NK-92 (cell line): ENCODE results near the gene ZNF524.
"Not testable (repeated sequence)": the region's sequence is repeated elsewhere in the genome, so short reads cannot be mapped to it uniquely, and the experiment has no call there.

Source experiments
- DNase-seq: peaks from one replicate; lab custom pipeline; 2025; ENCODE audit not compliant: unreplicated experiment; lab: John Stamatoyannopoulos, UW

The ZNF524 gene

DNA sequence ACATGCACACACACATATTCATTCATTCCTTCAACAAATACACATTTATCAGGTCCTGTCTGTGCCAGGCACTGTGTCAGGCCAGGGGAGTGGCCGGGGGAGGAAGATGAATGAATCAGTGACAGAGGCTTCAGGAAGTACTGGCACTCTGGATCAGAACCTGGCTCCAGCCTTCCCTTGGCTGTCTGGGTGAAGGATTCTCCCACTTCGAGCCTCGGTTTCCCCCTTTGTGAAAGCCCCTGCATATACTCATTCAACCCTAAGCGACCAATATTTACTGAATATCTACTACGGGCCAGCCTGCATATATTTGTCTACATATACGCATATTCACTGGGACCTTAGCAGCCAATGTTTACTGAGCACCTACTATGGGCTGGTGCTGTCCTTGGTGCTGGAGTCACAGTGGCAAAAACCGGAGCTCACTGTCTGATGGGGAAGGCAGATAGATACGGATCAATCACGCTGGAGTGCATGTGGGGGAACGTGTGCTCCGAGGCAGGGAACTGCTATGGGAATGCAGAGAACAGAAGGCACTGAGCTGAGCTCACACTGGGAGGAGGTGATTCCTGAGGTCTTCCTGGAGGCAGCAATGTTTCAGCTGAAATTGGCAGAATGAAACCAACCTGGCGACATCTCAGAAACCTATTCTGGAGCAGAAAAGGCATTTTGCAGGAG is 18.8 kb upstream of the ZNF524 start:
- no peak for DNase-seq

DNA sequence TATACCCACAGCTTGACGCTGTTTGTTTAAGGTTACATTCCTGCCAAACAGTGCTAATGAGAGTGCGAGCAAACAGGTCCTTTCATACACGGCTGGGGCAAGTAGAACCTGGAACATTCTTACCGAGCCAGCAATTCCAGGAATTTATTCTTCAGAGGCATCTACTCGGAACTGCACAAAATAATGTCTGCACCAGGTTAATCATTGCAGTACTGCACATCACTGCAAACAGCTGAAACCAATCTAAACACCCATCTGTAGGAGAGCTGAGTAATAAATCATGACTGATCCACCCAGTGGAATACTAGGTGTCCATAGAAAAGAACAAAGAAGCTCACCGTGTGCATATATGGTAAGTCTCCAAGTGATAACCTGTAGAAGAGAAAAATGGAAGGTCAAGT is 18.3 kb upstream of the ZNF524 start:
- DNase-seq, result no peak

DNA sequence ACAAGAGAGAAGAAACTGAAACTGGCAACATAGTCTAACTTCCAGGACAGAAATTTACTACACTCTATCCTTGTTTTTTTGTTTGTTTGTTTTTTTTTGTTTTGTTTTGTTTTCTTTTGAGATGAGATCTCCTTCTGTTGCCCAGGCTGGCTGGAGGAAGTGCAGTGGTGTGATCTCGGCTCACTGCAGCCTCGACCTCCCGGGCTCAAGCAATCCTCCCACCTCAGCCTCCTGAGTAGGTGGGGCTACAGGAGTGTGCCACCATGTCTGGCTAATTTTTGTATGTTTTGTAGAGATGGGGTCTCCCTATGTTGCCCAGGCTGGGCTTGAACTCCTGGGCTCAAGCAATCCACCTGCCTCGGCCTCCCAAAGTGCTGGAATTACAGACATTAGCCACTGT is 17.8 kb upstream of the ZNF524 start:
- DNase-seq, result not testable (repeated sequence)

DNA sequence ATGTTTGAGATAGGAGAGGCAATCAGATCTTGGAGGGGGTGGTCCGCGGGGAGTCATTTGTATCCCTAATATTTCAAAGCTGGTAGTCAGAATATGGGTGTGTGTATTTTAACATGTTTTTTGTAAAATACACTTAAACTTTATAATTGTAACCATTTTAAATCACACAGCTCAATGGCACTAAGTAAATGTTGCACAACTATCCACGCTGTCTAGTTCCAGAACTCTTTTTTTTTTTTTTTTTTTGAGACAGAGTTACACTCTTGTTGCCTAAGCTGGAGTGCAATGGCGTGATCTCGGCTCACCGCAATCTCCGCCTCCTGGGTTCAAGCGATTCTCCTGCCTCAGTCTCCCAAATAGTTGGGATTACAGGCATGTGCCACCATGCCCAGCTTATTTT is 16.2 kb upstream of the ZNF524 start:
- DNase-seq, result not testable (repeated sequence)

DNA sequence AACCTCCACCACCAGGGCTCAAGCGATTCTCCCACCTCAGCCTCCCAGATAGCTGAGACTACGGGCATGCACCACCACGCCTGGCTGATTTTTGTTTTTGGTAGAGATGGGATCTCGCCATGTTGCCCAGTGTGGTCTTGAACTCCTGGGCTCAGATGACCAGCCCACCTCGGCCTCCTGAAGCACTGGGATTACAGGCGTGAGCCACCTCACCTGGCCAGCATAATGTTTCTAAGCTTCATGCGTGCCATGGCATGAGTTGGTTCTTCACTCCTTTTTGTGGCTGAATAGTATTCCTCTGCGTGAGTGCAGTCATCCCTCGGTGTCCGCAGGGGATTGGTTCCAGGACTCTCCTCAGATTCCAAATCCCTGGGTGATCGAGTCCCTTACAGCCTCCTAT is 15.2 kb upstream of the ZNF524 start:
- no peak for DNase-seq

DNA sequence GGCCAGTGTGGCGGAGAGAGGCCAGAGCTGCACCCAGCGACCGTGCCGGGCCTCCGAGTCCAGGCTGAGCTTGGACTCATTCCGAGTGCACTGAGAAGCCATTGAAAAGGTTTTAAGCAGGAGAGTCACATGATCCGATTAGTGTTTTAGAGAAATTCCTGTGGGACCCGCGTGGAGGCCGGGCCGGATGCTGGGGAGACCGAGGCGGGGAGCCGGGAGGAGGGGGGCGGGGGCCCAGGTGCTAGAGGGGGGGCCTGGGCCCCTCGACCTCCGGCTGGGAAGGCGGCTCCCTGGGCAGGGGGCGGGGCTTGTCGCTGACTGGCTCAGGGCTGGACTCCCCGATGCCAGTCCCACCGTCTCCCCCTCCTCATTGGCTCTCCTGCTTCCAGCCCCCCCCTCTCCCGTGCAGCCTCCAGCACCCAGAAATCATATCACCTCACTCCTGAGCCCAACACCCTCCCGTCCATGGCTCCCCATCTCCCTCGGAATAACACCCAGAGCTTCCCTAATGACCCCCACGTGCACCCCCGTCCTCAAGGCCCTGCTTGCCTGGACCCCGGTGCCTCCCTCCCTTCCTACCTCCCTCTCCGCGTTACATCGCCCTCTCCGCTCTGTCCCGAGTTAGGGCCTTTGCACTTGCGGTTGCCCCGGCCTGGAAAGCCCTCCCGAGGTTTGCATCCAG is 14.3 kb upstream of the ZNF524 start:
- DNase-seq, result no peak

DNA sequence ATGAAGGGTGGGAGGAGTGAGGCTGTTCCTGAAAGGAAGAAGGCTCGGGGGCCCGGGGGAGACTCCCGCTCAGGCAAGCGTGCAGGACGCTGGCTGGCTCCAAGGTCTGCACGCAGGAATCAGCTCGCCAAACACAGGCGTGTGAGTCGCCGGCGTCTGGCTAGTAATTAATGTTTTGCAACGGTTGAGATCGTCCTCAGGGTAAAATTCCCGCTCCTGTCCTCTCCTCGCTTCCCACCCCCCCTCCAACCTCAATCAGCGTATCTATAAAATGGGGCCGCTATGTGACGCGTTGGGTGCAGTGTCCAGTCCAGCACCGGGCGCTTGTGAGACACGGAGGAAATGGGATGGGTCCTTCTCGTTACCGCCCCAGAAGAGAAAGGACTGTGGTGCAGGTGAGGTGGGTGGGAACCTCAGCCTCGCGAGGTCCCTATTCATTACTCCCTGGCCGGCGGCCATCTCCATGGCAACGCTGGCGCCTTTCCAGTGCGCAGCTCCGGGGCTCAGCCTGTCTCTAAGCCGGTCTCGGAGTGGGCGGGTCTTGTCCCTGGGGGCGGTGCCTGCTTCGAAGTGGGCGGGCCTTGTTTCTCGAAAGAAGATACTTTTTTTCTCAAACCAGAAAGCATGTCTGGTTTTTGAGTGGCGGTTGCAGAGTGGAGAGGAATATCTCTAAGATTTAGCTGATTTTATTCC is 13.0 kb upstream of the ZNF524 start:
- DNase-seq, result peak; percentile 55

DNA sequence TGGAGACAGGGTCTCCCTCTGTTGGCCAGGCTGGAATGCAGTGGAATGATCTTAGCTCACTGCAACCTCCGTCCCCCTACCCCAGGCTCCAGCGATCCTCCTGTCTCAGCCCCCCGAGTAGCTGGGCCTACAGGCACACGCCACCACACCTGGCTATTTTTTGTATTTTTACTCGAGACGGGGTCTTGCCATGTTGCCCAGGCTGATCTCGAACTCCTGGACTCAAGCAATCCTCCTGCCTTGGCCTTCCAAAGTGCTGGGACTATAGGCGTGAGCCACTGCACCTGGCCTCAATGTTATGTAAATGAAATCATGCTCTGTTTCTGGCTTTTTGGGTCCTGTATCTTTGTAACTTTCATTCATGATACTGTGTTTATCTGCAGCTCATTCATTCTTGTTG is 11.3 kb upstream of the ZNF524 start:
- DNase-seq, result no peak

DNA sequence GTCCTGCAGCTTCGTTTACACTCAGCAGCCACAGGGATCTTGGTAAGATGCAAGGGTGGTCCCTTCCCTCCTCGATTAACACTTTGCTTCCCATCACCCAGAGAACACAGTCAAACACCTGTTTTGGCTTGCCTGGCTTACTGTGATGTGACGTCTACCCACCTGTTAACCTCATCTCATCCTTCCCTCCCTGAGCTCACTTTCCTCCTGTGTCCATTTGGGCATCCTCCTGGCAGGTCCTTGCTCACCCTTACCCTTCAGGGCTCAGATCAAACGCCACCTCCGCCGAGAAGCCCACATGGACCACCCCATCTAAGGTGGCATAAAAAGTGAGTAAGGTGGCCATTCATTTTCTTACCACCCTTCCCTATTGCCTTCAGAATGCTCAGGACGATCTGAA is 10.0 kb upstream of the ZNF524 start:
- no peak for DNase-seq

DNA sequence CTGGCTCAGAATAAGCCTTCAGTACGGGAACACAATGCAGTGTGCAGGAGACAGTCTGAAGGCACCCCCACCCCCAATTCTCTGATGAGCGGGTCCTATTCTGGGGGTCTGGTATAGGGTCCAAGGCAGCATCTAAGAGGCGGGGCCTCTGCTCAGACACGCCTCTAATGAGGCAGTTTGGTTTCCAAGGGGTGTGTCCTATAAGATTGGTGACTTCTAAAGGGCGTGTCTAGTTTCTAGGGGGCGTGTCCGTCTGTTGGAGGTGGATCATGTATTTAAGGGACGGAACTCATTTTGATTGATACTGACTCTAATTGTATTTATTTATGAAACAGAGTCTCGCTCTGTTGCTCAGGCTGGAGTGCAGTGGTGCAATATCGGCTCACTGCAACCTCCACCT is 9.5 kb upstream of the ZNF524 start:
- DNase-seq, result no peak

DNA sequence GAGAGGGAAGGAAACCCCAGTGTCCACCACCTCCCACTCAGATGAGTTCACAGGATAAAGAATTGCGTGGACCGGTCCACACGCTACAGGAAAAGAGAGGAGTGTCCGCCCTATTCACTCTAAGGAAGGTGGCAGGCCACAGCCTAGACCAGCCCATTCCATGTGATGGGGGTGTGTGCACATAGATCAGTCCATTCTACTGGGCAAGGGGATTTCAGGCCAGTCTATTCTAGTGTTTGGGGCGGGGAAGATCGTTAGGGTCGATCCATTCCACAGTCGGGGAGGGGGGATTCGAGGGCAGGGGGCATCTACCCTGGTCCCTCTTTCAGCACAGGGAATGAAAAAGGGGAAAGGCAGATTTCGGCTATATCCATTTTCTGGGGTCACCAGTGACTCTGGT is 8.5 kb upstream of the ZNF524 start:
- DNase-seq, result no peak

DNA sequence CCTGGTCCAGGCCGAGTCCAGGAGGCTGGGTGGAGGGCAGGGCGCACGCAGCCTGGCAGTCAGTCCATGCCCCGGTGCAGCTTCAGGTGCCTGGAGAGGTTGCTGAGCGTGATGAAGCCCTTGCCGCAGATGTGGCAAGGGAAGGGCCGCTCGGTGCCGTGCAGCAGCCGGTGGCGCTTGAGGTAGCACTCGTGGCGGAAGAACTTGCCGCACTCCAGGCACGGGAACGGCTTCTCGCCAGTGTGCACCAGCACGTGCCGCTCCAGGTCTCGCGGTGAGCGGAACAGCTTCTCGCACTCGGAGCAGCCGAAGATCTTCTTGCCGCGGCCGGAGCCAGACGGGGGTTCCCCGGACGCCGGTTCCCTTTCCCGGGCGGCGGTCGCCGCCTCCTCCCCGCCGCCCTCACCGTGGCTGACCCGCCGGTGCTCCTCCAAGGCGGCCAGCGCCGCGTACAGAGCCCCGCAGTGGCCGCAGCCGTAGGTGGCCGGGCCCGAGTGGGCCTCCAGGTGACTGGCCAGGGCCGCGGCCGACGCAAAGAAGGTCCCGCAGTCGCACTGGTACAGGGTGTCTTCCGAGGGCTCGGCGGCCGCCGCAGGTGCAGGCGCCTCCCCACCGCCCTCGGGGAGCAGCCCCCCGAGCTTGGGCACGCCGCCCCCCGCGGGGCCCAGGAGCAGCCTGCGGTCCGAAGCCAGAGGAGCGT is 7.5 kb upstream of the ZNF524 start:
- DNase-seq, result no peak

DNA sequence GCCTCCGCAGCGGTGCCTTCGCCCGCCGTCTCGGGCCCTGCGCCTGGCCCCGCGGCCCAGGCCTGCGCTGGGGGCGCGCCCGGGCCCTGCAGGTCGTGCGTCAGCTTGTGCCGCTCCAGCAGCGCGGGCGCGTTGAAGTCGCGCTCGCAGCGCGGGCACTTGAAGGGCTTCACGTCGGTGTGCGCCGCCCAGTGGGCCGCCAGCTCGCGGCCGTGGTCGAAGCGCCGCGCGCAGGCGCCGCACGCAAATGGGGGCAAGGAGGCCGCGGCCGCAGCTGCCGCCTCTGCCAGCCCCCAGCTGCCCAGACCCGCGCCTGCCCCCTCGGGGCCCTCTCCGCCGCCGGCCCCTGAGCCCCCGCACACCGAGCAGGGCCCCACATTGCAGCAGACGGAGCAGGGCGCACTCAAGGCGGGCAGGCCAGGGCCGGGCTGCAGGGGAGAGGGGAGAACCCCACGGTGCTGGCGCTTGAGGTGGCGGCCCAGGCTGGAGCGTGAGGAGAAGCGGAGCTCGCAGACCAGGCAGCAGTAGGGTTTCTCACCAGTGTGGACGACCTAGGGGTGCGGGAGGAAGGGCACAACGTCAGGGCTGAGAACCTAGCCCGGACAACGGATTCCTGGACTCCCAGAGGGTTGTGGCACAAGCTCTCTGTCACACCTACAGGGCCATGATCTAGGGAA is 6.9 kb upstream of the ZNF524 start:
- no peak for DNase-seq

DNA sequence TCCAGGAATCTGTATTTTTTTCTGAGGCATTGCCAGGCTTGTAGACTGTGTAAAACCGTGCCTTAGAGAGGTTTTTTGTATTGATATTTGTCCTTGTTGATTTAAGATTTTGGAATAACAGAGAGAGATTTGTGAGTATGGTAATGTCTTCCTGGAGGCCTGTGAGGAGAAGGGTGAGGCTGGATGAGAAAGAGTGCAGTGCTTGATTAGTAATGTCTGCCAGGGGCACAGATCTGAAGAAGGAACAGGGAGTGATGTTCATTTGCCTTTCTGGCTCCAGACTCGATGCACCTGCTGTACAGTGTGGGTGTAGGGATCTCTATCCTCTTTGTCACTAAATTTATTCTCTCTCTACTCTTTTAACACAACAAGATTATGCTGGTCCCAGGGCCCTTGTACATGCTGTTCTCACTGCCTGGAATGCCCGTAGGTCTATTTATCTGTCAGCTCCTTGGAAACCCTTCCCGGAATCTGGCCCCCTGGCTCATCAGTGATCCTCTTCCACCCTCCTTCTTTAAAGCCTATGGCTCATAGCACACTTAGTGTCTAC is 5.0 kb upstream of the ZNF524 start:
- DNase-seq, result no peak

DNA sequence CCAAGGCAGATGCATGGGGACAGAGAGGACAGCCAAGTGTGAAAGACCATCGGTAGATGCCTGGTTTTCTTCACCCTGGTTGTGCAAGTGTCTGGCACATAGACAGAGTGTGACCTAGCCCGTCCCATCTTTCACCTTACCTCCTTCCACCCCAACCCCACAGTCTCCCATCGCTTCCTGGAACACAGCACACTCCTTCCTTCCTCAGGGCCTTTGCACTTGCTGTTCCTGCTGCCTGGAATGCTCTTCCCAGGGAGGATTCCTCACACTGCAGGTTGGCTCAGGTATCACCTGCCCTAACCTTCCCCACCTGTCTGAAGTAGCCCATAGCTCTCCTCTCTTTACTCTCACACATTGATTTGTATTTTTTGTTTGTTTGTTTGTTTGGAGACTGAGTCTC is 3.8 kb upstream of the ZNF524 start:
- no peak for DNase-seq

DNA sequence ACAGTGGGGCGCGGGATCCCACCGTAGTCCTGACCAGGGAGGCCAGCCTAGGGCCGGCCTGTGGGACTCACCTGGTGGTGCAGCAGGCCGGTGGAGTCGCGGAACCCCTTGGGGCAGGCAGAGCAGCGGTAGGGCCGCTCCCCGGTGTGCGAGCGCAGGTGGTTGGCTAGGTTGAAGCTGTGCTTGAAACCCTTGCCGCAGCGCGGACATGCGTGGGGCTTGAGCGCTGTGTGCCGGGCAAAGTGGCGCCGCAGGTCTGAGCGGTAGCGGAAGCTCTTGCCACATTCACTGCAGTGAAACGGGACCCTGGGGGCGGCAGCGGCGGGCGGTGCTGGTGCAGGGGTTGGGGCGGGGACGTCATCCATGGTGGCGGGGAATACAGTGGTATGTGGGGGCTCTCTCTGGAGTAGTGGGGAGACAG is 2.6 kb upstream of the ZNF524 start:
- DNase-seq, result no peak

DNA sequence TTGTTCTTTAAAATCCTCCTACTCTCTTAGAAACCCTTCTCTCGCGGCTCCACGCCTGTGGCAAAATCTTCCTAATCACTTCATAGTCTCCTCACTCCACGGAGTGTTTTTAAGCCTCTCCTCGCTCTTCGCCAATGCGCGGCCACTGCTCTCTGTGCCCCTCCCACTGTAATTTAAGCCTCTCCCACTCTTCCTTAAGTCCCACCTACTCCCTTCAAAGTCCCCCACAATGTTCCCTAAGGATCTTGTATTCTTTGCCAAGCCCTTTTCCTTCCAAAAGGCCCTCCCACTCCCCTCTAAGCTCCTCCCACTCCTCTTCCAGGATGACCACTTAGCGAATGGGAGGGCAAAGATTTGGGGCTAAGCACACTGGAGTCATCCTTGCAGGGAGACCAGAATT is 2.1 kb upstream of the ZNF524 start:
- DNase-seq, result no peak

DNA sequence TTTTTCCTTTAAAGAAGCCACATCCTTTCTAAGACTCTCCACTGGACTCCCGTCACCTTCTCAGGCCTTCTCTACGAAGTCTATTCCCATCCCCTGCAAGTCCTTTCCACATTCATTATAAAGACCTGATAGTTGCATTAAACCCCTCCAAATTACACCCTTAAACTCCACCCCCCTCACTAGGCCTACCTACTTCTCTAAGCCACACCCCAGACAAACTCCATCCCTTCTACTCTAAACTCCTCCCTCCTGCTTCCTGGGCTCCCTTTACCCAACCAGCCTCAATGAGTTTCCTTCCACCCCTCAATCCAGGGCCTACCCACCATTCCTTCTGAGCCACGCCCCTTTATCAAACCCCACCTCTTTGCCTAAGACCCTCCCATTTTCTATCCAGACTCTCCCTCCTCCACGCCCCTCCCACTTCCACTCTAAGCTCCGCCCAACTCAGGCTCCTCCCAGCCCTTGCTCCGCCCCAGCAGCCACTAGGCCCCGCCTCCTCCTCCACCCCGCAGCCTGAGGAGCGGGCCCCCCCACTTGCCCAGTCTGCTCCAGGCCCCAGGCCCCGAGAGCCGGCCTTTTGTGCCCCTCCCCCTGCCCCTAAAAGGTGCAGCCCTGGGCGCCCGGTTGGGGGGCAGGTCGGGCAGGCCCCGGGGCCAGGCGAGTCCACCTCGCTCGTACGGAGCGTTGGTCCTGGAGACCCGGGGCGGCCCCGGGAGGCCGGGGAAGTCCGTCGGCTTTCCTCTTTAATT is 1.2 kb upstream of the ZNF524 start:
- DNase-seq, result peak; percentile 58

DNA sequence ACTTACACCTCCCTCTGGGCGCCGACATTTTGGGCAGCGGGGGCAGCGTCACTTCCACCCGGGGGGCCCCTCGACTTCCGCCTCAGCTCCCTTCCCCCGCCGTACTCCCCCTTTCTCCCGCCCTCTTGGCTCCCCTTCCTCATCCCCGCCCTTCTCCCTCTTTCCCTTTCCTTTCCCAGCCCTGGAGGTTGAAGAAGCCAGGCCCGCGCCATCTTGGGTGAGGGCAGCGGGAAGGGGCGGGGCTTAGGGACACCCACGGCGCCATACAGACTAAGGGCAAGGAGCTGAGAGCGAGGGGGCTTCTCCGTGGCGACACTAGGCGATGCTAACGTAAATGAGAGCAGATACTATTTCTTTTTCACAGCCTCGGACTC is 633 bp upstream of the ZNF524 start, which contains the start of gene FIZ1:
FIZ1 (minus strand) TSS at position 50 of the 374 bp plus-strand sequence. CDS start 1,652 bp downstream, outside the sequence.
- DNase-seq, result peak; percentile 82

DNA sequence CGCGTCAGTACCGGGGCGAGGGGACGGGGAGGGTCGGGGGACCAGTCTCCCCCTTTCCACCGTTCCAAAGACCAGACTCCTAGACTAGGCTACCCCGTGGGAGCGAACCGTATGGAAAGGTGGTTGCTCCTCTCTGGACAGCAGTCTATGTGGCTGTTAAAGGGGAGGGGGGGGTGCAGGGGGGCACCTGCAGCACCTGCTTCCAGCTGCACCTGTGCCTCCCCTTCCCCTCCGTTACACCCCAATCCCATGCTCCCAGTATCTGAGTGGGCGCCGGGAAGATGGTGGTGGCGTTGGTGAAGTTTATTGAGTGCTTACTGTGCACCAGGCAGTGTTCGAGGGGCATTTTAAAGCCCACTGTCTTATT is 557 bp downstream of the ZNF524 start:
- DNase-seq, result no peak
